Sigmoid colon (tissue), 7 donors: Measurements from ENCODE around the gene POP7. TPM values are rescaled to one million over a fixed set of nuclear protein-coding genes. Genes with fewer than 3 reads are reported as not detected.

Experiments used
- DNase-seq: peaks from one replicate; pipeline ENCODE4 v3.0.0-alpha.2; 2019
- H3K27ac ChIP-seq, 4 donors: fragments of 200-600 bp; sonication (generic); one replicate each; pipeline ENCODE4 v1.5.1; 2016 to 2019; ENCODE audit warnings: mild to moderate bottlenecking in 1 of 4
- H3K27me3 ChIP-seq, 3 donors: fragments of 200-600 bp; sonication (generic); one replicate each; pipeline ENCODE4 v1.5.1; 2019; ENCODE audit warnings: mild to moderate bottlenecking in 1 of 3
- H3K36me3 ChIP-seq, 4 donors: fragments of 200-600 bp; sonication (generic); one replicate each; pipeline ENCODE4 v1.5.1; 2016 to 2019
- H3K4me1 ChIP-seq, 4 donors: fragments of 200-600 bp; sonication (generic); one replicate each; pipeline ENCODE4 v1.5.1; 2017 to 2019
- H3K4me3 ChIP-seq, 4 donors: fragments of 200-600 bp; sonication (generic); one replicate each; pipeline ENCODE4 v1.5.1; 2017 to 2019; ENCODE audit warnings: mild to moderate bottlenecking in 2 of 4, moderate library complexity in 1 of 4
- H3K9me3 ChIP-seq, 4 donors: fragments of 200-600 bp in 3 of 4; sonication (generic) in 3 of 4; one replicate each; pipeline versions ENCODE4 v1.5.1 to v1.6.1; 2013 to 2019
- EP300 ChIP-seq, 4 donors: sonication (generic); formaldehyde crosslinking; IDR thresholded peaks; one replicate each; pipeline ENCODE4 v1.6.1; 2017; ENCODE audit warnings: antibody characterized with exemption in 4 of 4
- POLR2A ChIP-seq, 2 donors: fragments of 450-650 bp; IDR thresholded peaks; one replicate each; pipeline ENCODE4 v1.6.1; 2016; ENCODE audit warnings: antibody characterized with exemption in 2 of 2, mild to moderate bottlenecking in 2 of 2, moderate library complexity in 2 of 2
- POLR2AphosphoS5 ChIP-seq, 4 donors: sonication (generic); formaldehyde crosslinking; IDR thresholded peaks; one replicate each; pipeline ENCODE4 v1.6.1; 2017; ENCODE audit warnings: antibody characterized with exemption in 4 of 4
- WGBS, 2 donors: extraction: QIAGEN DNeasy Blood & Tissue Kit; methylation state at CpG; one replicate each; pipeline ENCODE4 v1.1.7; 2013; 5-methylcytosine and 5-hydroxymethylcytosine counted together
- intact Hi-C: fragments of 100-400 bp; cut with DNase I; formaldehyde crosslinking; loops from one replicate; pipeline ENCODE4 v1.15.1; 2023
- polyA plus RNA-seq, 3 donors: library from polyadenylated mRNA; stranded (reverse); fragments of 200-250 nt; gene quantifications; one replicate each; pipeline ENCODE4 v1.2.3, GENCODE V29; 2013
- total RNA-seq, 4 donors: library from RNA; depleted of rRNA; stranded (reverse); fragments of >200 nt; gene quantifications; one replicate each; pipeline ENCODE4 v1.1.0, GENCODE V29; 2016
- TF ChIP-seq, protein P1 (sequence below), 4 experiments: fragments of 450-650 bp in 3 of 4; fragments of 200-600 bp in 1 of 4; IDR thresholded peaks; one replicate each; pipeline ENCODE4 v1.5.1; 2016 to 2019; ENCODE audit warnings: antibody characterized with exemption in 4 of 4, mild to moderate bottlenecking in 3 of 4, moderate library complexity in 2 of 4
- donor health status: healthy with polysubstance abuse.
- donor health status: Bipolar disorder and iron deficiency.
- donor health status: healthy.

Gene POP7
- total and polyA plus RNA-seq, 7 donors, result 20.5 to 46.2 (median 39.5) TPM

DNA sequence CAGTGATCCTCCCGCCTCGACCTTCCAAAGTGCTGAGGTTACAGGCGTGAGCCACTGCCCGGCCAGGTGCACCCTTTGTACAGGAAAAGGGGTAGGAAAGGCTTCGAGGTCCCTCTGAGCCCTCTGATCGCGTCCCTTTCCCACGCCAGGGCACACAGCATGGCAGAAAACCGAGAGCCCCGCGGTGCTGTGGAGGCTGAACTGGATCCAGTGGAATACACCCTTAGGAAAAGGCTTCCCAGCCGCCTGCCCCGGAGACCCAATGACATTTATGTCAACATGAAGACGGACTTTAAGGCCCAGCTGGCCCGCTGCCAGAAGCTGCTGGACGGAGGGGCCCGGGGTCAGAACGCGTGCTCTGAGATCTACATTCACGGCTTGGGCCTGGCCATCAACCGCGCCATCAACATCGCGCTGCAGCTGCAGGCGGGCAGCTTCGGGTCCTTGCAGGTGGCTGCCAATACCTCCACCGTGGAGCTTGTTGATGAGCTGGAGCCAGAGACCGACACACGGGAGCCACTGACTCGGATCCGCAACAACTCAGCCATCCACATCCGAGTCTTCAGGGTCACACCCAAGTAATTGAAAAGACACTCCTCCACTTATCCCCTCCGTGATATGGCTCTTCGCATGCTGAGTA, 871 bp downstream of the POP7 start:
- DNase-seq, result peak; percentile 71
- no peaks in the 10 kb centered on the region for H3K9me3 ChIP-seq
- H3K4me3 ChIP-seq, result peak overlapping the region; percentile 64 to 72 (median 68)
- H3K36me3 ChIP-seq, result peaks cover 0 to 13% (median 0%) of the 10 kb centered on the region in 4 donors
- WGBS, 2 donors, result 21 to 40% methylated on average over 34 of the region's 34 CpGs
- intact Hi-C loops, result loop anchor here (5.0 kb wide), 1 partner anchor 161 kb away; the partner anchor contains the start of gene TRIP6
- TF ChIP-seq POLR2A (IDR thresholded peaks at IDR 0.05), result no peak
- TF ChIP-seq, protein P1, sequence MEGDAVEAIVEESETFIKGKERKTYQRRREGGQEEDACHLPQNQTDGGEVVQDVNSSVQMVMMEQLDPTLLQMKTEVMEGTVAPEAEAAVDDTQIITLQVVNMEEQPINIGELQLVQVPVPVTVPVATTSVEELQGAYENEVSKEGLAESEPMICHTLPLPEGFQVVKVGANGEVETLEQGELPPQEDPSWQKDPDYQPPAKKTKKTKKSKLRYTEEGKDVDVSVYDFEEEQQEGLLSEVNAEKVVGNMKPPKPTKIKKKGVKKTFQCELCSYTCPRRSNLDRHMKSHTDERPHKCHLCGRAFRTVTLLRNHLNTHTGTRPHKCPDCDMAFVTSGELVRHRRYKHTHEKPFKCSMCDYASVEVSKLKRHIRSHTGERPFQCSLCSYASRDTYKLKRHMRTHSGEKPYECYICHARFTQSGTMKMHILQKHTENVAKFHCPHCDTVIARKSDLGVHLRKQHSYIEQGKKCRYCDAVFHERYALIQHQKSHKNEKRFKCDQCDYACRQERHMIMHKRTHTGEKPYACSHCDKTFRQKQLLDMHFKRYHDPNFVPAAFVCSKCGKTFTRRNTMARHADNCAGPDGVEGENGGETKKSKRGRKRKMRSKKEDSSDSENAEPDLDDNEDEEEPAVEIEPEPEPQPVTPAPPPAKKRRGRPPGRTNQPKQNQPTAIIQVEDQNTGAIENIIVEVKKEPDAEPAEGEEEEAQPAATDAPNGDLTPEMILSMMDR (IDR thresholded peaks at IDR 0.05), result no peak
- no peak for TF ChIP-seq EP300 (IDR thresholded peaks at IDR 0.05)
- TF ChIP-seq POLR2AphosphoS5 (IDR thresholded peaks at IDR 0.05), result no peak
- H3K27me3 ChIP-seq, result no peaks in the 10 kb centered on the region
- H3K27ac ChIP-seq, result peak overlapping the region; percentile 81 to 98 (median 96)
- H3K4me1 ChIP-seq, result peaks cover 0 to 26% (median 22%) of the 10 kb centered on the region in 4 donors

DNA sequence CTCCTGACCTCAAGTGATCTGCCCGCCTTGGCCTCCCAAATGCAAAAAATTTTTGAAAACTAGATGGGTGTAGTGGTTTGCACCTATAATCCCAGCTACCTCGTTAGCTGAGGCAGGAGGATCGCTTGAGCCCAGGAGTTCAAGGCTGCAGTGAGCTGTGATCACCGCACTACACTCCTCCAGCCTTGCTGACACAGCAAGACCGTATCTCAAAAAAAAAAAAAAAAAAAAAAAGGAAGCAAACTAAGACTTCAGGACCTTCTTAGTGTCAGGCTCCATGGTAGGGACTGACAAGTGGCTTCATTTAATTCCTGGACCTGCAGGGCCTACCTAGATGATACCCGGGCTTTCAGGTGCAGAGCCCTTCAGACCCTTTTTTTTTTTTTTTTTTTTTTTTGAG, 2.5 kb downstream of the POP7 start:
- TF ChIP-seq EP300 (IDR thresholded peaks at IDR 0.05) (no peak), POLR2AphosphoS5 (IDR thresholded peaks at IDR 0.05) (no peak), POLR2A (IDR thresholded peaks at IDR 0.05) (no peak)
- TF ChIP-seq, protein P1 (IDR thresholded peaks at IDR 0.05), result no peak
- Histone ChIP-seq H3K9me3 (no peaks in the 10 kb centered on the region), H3K36me3 (peaks cover 0 to 13% (median 0%) of the 10 kb centered on the region in 4 donors), H3K4me1 (peaks cover 0 to 26% (median 22%) of the 10 kb centered on the region in 4 donors), H3K27me3 (no peaks in the 10 kb centered on the region), H3K4me3 (no peak overlapping the region), H3K27ac (no peak overlapping the region)
- WGBS, 2 donors, result 87 to 92% methylated on average over 6 of the region's 6 CpGs
- DNase-seq, result no peak
- intact Hi-C loops, result loop anchor here (5.0 kb wide), 1 partner anchor 159 kb away; the partner anchor contains the start of gene TRIP6

DNA sequence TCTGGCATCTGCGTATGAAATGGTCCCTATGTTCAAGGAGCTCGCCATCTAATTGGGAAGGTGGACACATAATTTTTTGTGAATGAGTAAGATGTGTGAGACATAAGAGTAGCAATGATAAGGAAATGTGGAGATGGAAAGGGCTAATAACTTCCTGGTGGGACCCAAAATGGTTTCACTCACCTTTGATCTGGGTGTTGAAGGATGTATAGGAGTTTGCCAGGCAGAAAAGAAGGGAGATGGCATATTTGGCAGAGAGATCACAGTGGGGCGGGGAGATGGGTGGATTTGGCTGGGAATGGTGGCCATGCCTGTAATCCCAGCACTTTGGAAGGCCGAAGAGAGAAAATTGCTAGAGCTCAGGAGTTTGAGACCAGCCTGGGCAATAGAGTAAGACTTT, 4.5 kb downstream of the POP7 start:
- no peak overlapping the region for H3K27ac ChIP-seq
- peaks cover 0 to 18% (median 15%) of the 10 kb centered on the region in 4 donors for H3K4me1 ChIP-seq
- peaks cover 0 to 13% (median 0%) of the 10 kb centered on the region in 4 donors for H3K36me3 ChIP-seq
- WGBS, 2 donors, result 74 to 94% methylated on average over 4 of the region's 4 CpGs
- intact Hi-C loops, result no loop called here
- no peak for TF ChIP-seq EP300 (IDR thresholded peaks at IDR 0.05)
- no peak for TF ChIP-seq POLR2AphosphoS5 (IDR thresholded peaks at IDR 0.05)
- TF ChIP-seq, protein P1 (IDR thresholded peaks at IDR 0.05), result no peak
- no peak for TF ChIP-seq POLR2A (IDR thresholded peaks at IDR 0.05)
- H3K9me3 ChIP-seq, result no peaks in the 10 kb centered on the region
- H3K27me3 ChIP-seq, result no peaks in the 10 kb centered on the region
- no peak for DNase-seq
- no peak overlapping the region for H3K4me3 ChIP-seq

DNA sequence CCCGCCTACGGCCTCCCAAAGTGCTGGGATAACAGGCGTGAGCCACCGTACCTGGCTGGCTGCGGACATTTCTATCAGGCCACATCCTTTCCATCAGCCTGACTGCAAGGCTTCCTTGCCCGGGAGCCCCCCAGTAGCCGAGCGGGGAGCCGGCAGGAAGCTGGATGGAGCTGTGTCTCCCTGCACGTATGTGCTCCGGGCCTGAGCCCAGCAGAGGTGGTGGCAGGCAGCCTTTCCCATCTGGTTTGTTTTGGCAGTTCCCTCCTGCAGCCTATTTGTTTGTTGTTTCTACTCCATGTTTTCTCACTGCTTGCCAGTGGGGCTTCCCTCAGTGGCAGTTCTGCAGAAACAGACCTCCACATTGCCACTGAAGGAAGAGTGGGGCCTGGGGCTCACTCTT, 5.4 kb downstream of the POP7 start:
- no peak for DNase-seq
- 91 to 92% methylated on average over 11 of the region's 11 CpGs for WGBS, 2 donors
- H3K4me1 ChIP-seq, result peaks cover 0 to 16% (median 14%) of the 10 kb centered on the region in 4 donors
- no peaks in the 10 kb centered on the region for H3K9me3 ChIP-seq
- no peak overlapping the region for H3K4me3 ChIP-seq
- H3K36me3 ChIP-seq, result peaks cover 0 to 13% (median 0%) of the 10 kb centered on the region in 4 donors
- intact Hi-C loops, result no loop called here
- H3K27ac ChIP-seq, result no peak overlapping the region
- TF ChIP-seq EP300 (IDR thresholded peaks at IDR 0.05) (no peak), POLR2A (IDR thresholded peaks at IDR 0.05) (no peak), POLR2AphosphoS5 (IDR thresholded peaks at IDR 0.05) (no peak)
- TF ChIP-seq, protein P1 (IDR thresholded peaks at IDR 0.05), result no peak
- no peaks in the 10 kb centered on the region for H3K27me3 ChIP-seq
